ENCODE measurements around the gene MMP20. TPM values are rescaled to one million over a fixed set of nuclear protein-coding genes. Genes with fewer than 3 reads are reported as not detected.

The MMP20 gene, protein sequence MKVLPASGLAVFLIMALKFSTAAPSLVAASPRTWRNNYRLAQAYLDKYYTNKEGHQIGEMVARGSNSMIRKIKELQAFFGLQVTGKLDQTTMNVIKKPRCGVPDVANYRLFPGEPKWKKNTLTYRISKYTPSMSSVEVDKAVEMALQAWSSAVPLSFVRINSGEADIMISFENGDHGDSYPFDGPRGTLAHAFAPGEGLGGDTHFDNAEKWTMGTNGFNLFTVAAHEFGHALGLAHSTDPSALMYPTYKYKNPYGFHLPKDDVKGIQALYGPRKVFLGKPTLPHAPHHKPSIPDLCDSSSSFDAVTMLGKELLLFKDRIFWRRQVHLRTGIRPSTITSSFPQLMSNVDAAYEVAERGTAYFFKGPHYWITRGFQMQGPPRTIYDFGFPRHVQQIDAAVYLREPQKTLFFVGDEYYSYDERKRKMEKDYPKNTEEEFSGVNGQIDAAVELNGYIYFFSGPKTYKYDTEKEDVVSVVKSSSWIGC
- not detected for total RNA-seq

DNA sequence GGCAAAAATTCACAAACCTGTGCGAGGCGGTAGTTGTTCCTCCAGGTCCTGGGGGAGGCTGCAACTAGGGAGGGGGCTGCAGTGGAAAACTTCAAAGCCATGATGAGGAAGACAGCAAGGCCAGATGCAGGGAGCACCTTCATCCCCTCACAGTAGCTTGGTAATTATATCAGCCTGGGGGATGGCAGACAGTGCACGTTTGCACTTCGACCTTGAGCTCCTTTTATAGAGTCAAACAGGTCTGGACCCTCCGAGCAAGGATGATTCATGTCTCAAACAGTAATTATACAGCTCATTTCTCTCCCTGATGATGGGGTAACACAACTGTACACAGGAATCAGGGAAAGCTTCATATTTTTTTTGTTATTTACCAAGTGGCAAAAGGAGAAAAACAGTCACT lies at the start of gene MMP20:
TSS of gene MMP20 (minus strand) at position 156 of the 400 bp plus-strand sequence. CDS start at position 143, 13 bp downstream.
- H3K27me3 ChIP-seq: no peaks in the 10 kb centered on the region
- H3K9me3 ChIP-seq: no peaks in the 10 kb centered on the region
- H3K4me3 ChIP-seq: no peak within 1 kb of the TSS
- TF ChIP-seq, protein P1, sequence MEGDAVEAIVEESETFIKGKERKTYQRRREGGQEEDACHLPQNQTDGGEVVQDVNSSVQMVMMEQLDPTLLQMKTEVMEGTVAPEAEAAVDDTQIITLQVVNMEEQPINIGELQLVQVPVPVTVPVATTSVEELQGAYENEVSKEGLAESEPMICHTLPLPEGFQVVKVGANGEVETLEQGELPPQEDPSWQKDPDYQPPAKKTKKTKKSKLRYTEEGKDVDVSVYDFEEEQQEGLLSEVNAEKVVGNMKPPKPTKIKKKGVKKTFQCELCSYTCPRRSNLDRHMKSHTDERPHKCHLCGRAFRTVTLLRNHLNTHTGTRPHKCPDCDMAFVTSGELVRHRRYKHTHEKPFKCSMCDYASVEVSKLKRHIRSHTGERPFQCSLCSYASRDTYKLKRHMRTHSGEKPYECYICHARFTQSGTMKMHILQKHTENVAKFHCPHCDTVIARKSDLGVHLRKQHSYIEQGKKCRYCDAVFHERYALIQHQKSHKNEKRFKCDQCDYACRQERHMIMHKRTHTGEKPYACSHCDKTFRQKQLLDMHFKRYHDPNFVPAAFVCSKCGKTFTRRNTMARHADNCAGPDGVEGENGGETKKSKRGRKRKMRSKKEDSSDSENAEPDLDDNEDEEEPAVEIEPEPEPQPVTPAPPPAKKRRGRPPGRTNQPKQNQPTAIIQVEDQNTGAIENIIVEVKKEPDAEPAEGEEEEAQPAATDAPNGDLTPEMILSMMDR (IDR thresholded peaks at IDR 0.05): no peak
- TF ChIP-seq POLR2A (IDR thresholded peaks at IDR 0.05) (no peak), EP300 (IDR thresholded peaks at IDR 0.05; ENCODE audit: low read depth) (no peak), POLR2AphosphoS5 (IDR thresholded peaks at IDR 0.05) (no peak)
- no peak within 1 kb of the TSS for H3K27ac ChIP-seq
- intact Hi-C loops (cut with DNase I; ENCODE audit: low total_unique reads): no loop called here
- in situ Hi-C loops (cut with MboI; ENCODE audit: low pct_ligation_motif_present in 1 of 4, low pct_unique_long_range_greater_than_20kb in 1 of 4, low sequenced_read_pairs in 3 of 4): no loop called here
- no peaks in the 10 kb centered on the region for H3K36me3 ChIP-seq
- 72 to 74% methylated on average over 5 of the region's 5 CpGs for WGBS, 2 donors (ENCODE audit: low coverage in 1 of 2)
- H3K4me1 ChIP-seq: no peaks in the 10 kb centered on the region
- no peak for DNase-seq

DNA sequence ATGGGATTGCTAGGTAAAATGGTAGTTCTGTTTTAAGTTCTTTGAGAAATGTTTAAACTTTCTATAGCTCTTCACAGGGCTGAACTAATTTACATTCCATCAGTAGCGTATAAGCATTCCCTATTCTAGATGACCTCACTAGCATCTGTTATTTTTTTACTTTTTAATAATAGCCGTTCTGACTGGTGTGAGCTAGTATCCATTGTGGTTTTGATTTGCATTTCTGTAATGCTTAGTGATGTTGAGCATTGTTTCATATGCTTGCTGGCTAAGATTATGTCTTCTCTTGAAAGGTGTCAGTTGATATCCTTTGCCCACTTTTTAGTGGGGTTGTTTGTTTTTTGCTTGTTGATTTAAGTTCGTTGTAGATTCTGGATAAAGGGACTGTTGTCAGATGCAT lies 44.5 kb upstream of the MMP20 start:
- WGBS, 2 donors (ENCODE audit: low coverage in 1 of 2): 61 to 64% methylated on average over 3 of the region's 3 CpGs
- intact Hi-C loops (cut with DNase I; ENCODE audit: low total_unique reads) (loop anchor here (10.0 kb wide), 1 partner anchor 385 kb away; no protein-coding TSS in a partner anchor), in situ Hi-C loops (cut with MboI; ENCODE audit: low pct_ligation_motif_present in 1 of 4, low pct_unique_long_range_greater_than_20kb in 1 of 4, low sequenced_read_pairs in 3 of 4) (loop anchor here in 1 of 4 donors (25.0 kb wide), 1 partner anchor 332 kb away; the partner anchor contains the start of gene BIRC2)
- Histone ChIP-seq H3K27me3 (no peaks in the 10 kb centered on the region), H3K4me3 (no peak overlapping the region), H3K4me1 (no peaks in the 10 kb centered on the region), H3K9me3 (no peaks in the 10 kb centered on the region), H3K27ac (no peak overlapping the region), H3K36me3 (no peaks in the 10 kb centered on the region)
- DNase-seq: no peak
- TF ChIP-seq, protein P1 (IDR thresholded peaks at IDR 0.05): no peak
- TF ChIP-seq POLR2A (IDR thresholded peaks at IDR 0.05) (no peak), EP300 (IDR thresholded peaks at IDR 0.05; ENCODE audit: low read depth) (no peak), POLR2AphosphoS5 (IDR thresholded peaks at IDR 0.05) (no peak)

DNA sequence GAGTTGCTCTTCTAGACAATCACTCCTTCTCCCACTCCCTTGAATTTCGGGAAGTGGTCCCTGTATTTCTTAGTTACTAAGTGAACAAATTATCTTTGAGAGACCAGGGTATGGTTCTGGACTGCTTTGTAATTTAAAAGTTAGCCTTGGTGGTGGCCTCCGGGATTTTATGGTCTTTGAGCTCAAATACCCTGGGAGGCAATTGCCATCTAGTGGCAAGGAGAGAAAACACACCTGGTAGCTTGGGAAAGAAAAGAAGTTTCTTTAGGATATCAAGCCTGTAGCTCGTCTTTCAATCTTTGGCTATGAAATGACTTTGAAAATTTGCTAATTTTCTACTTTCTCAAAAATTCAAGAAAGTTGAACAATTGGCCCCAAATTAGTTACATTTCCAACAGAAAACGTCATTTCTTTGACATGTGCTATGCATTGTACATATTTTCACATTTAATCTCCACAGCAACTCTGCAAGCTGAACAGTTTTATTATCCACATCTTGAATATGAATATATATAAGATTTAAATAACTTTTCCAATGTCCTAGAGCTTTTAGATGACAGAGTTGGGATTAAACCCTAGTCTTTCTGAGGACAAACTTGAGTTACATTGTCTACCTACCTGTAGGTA lies 41.3 kb upstream of the MMP20 start:
- intact Hi-C loops (cut with DNase I; ENCODE audit: low total_unique reads) (loop anchor here (10.0 kb wide), 1 partner anchor 382 kb away; no protein-coding TSS in a partner anchor), in situ Hi-C loops (cut with MboI; ENCODE audit: low pct_ligation_motif_present in 1 of 4, low pct_unique_long_range_greater_than_20kb in 1 of 4, low sequenced_read_pairs in 3 of 4) (loop anchor here in 1 of 4 donors (25.0 kb wide), 1 partner anchor 329 kb away; the partner anchor contains the start of gene BIRC2)
- Histone ChIP-seq H3K9me3 (no peaks in the 10 kb centered on the region), H3K36me3 (no peaks in the 10 kb centered on the region), H3K4me3 (no peak overlapping the region), H3K4me1 (no peaks in the 10 kb centered on the region), H3K27me3 (no peaks in the 10 kb centered on the region), H3K27ac (no peak overlapping the region)
- 12 to 13% methylated on average over 4 of the region's 4 CpGs for WGBS, 2 donors (ENCODE audit: low coverage in 1 of 2)
- peak; percentile 18 for DNase-seq
- no peak for TF ChIP-seq POLR2A (IDR thresholded peaks at IDR 0.05)
- TF ChIP-seq, protein P1 (IDR thresholded peaks at IDR 0.05): peak; percentile 79 to 87 (median 81)
